Effector memory CD4-positive, alpha-beta T cell (primary cell): Measurements from ENCODE around the gene FIBCD1.

Source experiments
- DNase-seq, 3 donors: peaks; one replicate each; pipeline ENCODE4 v3.0.0-alpha.2; 2020
- H3K27ac ChIP-seq: 2 replicates; pipeline ENCODE4 v1.7.0; 2013; ENCODE audit warnings: mild to moderate bottlenecking, low read length, moderate library complexity; ENCODE audit not compliant: insufficient read depth, poor library complexity, severe bottlenecking
- H3K27me3 ChIP-seq: replicated peaks from 2 replicates; pipeline ENCODE4 v1.7.0; 2013; ENCODE audit warnings: mild to moderate bottlenecking, low read length; ENCODE audit not compliant: insufficient read depth, control insufficient read depth, poor library complexity, severe bottlenecking
- H3K36me3 ChIP-seq: 2 replicates; pipeline ENCODE4 v1.7.0; 2013; ENCODE audit warnings: mild to moderate bottlenecking, low read length, moderate library complexity; ENCODE audit not compliant: control insufficient read depth, insufficient read depth
- H3K4me1 ChIP-seq: 2 replicates; pipeline ENCODE4 v1.7.0; 2013; ENCODE audit warnings: low read length, mild to moderate bottlenecking; ENCODE audit not compliant: control insufficient read depth, insufficient read depth, poor library complexity, severe bottlenecking
- H3K4me3 ChIP-seq: 2 replicates; pipeline ENCODE4 v1.7.0; 2013; ENCODE audit warnings: low read length, low read depth, mild to moderate bottlenecking; ENCODE audit not compliant: insufficient read depth, poor library complexity, severe bottlenecking
- H3K9me3 ChIP-seq: 2 replicates; pipeline ENCODE4 v1.7.0; 2013; ENCODE audit warnings: mild to moderate bottlenecking, low read length, moderate library complexity; ENCODE audit not compliant: control insufficient read depth

The FIBCD1 gene

GRCh38 chr9:130921989-130922892 is 16.8 kb downstream of the FIBCD1 start:
- Histone ChIP-seq H3K9me3 (no peaks in the 10 kb centered on the region), H3K36me3 (no peaks in the 10 kb centered on the region), H3K27ac (no peak overlapping the region), H3K4me1 (no peaks in the 10 kb centered on the region), H3K4me3 (no peak overlapping the region), H3K27me3 (no peaks in the 10 kb centered on the region)
- DNase-seq: no peak

- no peaks in the 10 kb centered on the region for H3K36me3 ChIP-seq
- H3K4me3 ChIP-seq: no peak overlapping the region
- no peak for DNase-seq
- H3K9me3 ChIP-seq: no peaks in the 10 kb centered on the region
- H3K27me3 ChIP-seq: no peaks in the 10 kb centered on the region
- no peak overlapping the region for H3K27ac ChIP-seq
- no peaks in the 10 kb centered on the region for H3K4me1 ChIP-seq
Observed at GRCh38 chr9:130921300-130921988, 17.6 kb downstream of the FIBCD1 start.

GRCh38 chr9:130920762-130921299 is 18.2 kb downstream of the FIBCD1 start:
- Histone ChIP-seq H3K27me3 (no peaks in the 10 kb centered on the region), H3K9me3 (no peaks in the 10 kb centered on the region), H3K4me3 (no peak overlapping the region), H3K36me3 (no peaks in the 10 kb centered on the region), H3K27ac (no peak overlapping the region), H3K4me1 (no peaks in the 10 kb centered on the region)
- DNase-seq: no peak

- Histone ChIP-seq H3K4me1 (no peaks in the 10 kb centered on the region), H3K4me3 (no peak overlapping the region), H3K27me3 (no peaks in the 10 kb centered on the region), H3K36me3 (no peaks in the 10 kb centered on the region), H3K9me3 (no peaks in the 10 kb centered on the region), H3K27ac (no peak overlapping the region)
- no peak for DNase-seq
Observed at GRCh38 chr9:130920233-130920632, 18.8 kb downstream of the FIBCD1 start.

GRCh38 chr9:130919559-130920145 is 19.4 kb downstream of the FIBCD1 start:
- H3K27me3 ChIP-seq: no peaks in the 10 kb centered on the region
- H3K9me3 ChIP-seq: no peaks in the 10 kb centered on the region
- DNase-seq: no peak
- no peak overlapping the region for H3K27ac ChIP-seq
- H3K4me3 ChIP-seq: no peak overlapping the region
- no peaks in the 10 kb centered on the region for H3K36me3 ChIP-seq
- H3K4me1 ChIP-seq: no peaks in the 10 kb centered on the region

- Histone ChIP-seq H3K36me3 (no peaks in the 10 kb centered on the region), H3K4me3 (no peak overlapping the region), H3K27ac (no peak overlapping the region), H3K27me3 (no peaks in the 10 kb centered on the region), H3K4me1 (no peaks in the 10 kb centered on the region), H3K9me3 (no peaks in the 10 kb centered on the region)
- DNase-seq: no peak
Observed at GRCh38 chr9:130918826-130919558, 20.1 kb downstream of the FIBCD1 start.

GRCh38 chr9:130918101-130918825 is 20.8 kb downstream of the FIBCD1 start:
- H3K27me3 ChIP-seq: no peaks in the 10 kb centered on the region
- H3K9me3 ChIP-seq: no peaks in the 10 kb centered on the region
- no peak for DNase-seq
- no peak overlapping the region for H3K4me3 ChIP-seq
- H3K36me3 ChIP-seq: no peaks in the 10 kb centered on the region
- H3K4me1 ChIP-seq: no peaks in the 10 kb centered on the region
- H3K27ac ChIP-seq: no peak overlapping the region

- no peaks in the 10 kb centered on the region for H3K4me1 ChIP-seq
- no peaks in the 10 kb centered on the region for H3K36me3 ChIP-seq
- no peak overlapping the region for H3K27ac ChIP-seq
- no peak overlapping the region for H3K4me3 ChIP-seq
- no peak for DNase-seq
- H3K27me3 ChIP-seq: no peaks in the 10 kb centered on the region
- no peaks in the 10 kb centered on the region for H3K9me3 ChIP-seq
Observed at GRCh38 chr9:130917168-130917960, 21.7 kb downstream of the FIBCD1 start.

- H3K4me3 ChIP-seq: no peak overlapping the region
- no peaks in the 10 kb centered on the region for H3K4me1 ChIP-seq
- no peaks in the 10 kb centered on the region for H3K27me3 ChIP-seq
- no peaks in the 10 kb centered on the region for H3K9me3 ChIP-seq
- H3K36me3 ChIP-seq: no peaks in the 10 kb centered on the region
- no peak overlapping the region for H3K27ac ChIP-seq
- no peak for DNase-seq
Observed at GRCh38 chr9:130915096-130915447, 24.0 kb downstream of the FIBCD1 start.
